ENCODE measurements around the gene SGPP1. TPM values are rescaled to one million over a fixed set of nuclear protein-coding genes. Genes with fewer than 3 reads are reported as not detected.

SGPP1 gene
- polyA plus RNA-seq, 2 of the 4 experiments (the other 2 are of a cell fraction), result 16.1 to 28.2 TPM

GRCh38 chr14:63717702-63718101 lies 10.2 kb downstream of the SGPP1 start:
- WGBS (ENCODE audit: missing lambda C conversion rate), result 56% methylated on average over 2 of the region's 2 CpGs
- ChIA-PET POLR2A (no interaction called here), CTCF (interaction anchor here (1.0 to 1.7 kb wide), 2 partner anchors 53 to 90 kb away, joined by 3 to 4 read pairs; no protein-coding TSS in a partner anchor)
- ATAC-seq (no peak), DNase-seq (ENCODE audit: low read depth in 1 of 2, low spot score in 1 of 2) (peak in 1 of 2 experiments; percentile 47), FAIRE-seq (no peak)
- Histone ChIP-seq H3K9me3 (peaks cover 50% of the 10 kb centered on the region), H3K4me3 (no peak overlapping the region), H3K27ac (no peak overlapping the region), H3K4me1 (peaks cover 13% of the 10 kb centered on the region), H3K4me2 (no peak overlapping the region)
- 0 out of 2 replicates have a peak, but pooled peaks have one; percentile 21 for TF ChIP-seq KDM1A (IDR thresholded peaks at IDR 0.05; ENCODE audit: low read depth)
- TF ChIP-seq ZSCAN20 (CRISPR knock-in tag; IDR thresholded peaks at IDR 0.05), result no peak
- TF ChIP-seq CHD4 (IDR thresholded peaks at IDR 0.05; ENCODE audit: borderline replicate concordance), result no peak

- no peak for DNase-seq (ENCODE audit: low read depth in 1 of 2, low spot score in 1 of 2)
- peaks cover 50% of the 10 kb centered on the region for H3K9me3 ChIP-seq
- H3K4me1 ChIP-seq, result peaks cover 13% of the 10 kb centered on the region
- POLR2A ChIA-PET, result no interaction called here
- CTCF ChIA-PET, result no interaction called here
- 88% methylated on average over 2 of the region's 2 CpGs for WGBS (ENCODE audit: missing lambda C conversion rate)
- TF ChIP-seq CBX2 (IDR thresholded peaks at IDR 0.05; ENCODE audit: borderline replicate concordance, low read depth), result no peak
- no peak for TF ChIP-seq MYC (IDR thresholded peaks at IDR 0.05; ENCODE audit: borderline replicate concordance, low read length)
- TF ChIP-seq FOSB (CRISPR knock-in tag; IDR thresholded peaks at IDR 0.05), result no peak
- TF ChIP-seq POLR2A (IDR thresholded peaks at IDR 0.05; ENCODE audit: low read length), result no peak
- TF ChIP-seq BCL3 (IDR thresholded peaks at IDR 0.05), result no peak
- TF ChIP-seq ZC3H11A (IDR thresholded peaks at IDR 0.05), result no peak
- TF ChIP-seq POLR2AphosphoS2 (conservative IDR thresholded peaks at IDR 0.05; ENCODE audit: low read length), result no peak
- no peak for TF ChIP-seq MAZ (IDR thresholded peaks at IDR 0.05; ENCODE audit: borderline replicate concordance, low read depth, low read length)
- no peak for TF ChIP-seq FOXS1 (CRISPR knock-in tag; IDR thresholded peaks at IDR 0.05)
- no peak for TF ChIP-seq NPAS2 (CRISPR knock-in tag; IDR thresholded peaks at IDR 0.05; ENCODE audit: borderline replicate concordance)
- TF ChIP-seq EHF (CRISPR knock-in tag; IDR thresholded peaks at IDR 0.05), result no peak
- TF ChIP-seq HEYL (CRISPR knock-in tag; IDR thresholded peaks at IDR 0.05), result no peak
- TF ChIP-seq EHMT2 (IDR thresholded peaks at IDR 0.05; ENCODE audit: low read depth), result no peak
- TF ChIP-seq USF2 (IDR thresholded peaks at IDR 0.05), result no peak
- TF ChIP-seq ZFP36 (IDR thresholded peaks at IDR 0.05; ENCODE audit: borderline replicate concordance, partially characterized antibody), result no peak
- no peak for TF ChIP-seq ATOH8 (CRISPR knock-in tag; IDR thresholded peaks at IDR 0.05; ENCODE audit: low read depth)
- no peak overlapping the region for H3K4me2 ChIP-seq
- no peak for FAIRE-seq
- ATAC-seq, result no peak
- H3K4me3 ChIP-seq, result no peak overlapping the region
- no peak overlapping the region for H3K27ac ChIP-seq
Measured at GRCh38 chr14:63715360-63715759, 12.5 kb downstream of the SGPP1 start.

GRCh38 chr14:63713764-63714163 lies 14.1 kb downstream of the SGPP1 start:
- Histone ChIP-seq H3K9me3 (peaks cover 38% of the 10 kb centered on the region), H3K4me2 (peak overlapping the region; percentile 29; the same call in 2 of the 3 replicates), H3K27ac (no peak overlapping the region), H3K4me3 (no peak overlapping the region), H3K4me1 (peaks cover 13% of the 10 kb centered on the region)
- FAIRE-seq (peak; percentile 65), ATAC-seq (peak; percentile 72 to 73; a peak in 5 of 6 replicates), DNase-seq (ENCODE audit: low read depth in 1 of 2, low spot score in 1 of 2) (peak in 1 of 2 experiments; percentile 52)
- POLR2A ChIA-PET, result no interaction called here
- TF ChIP-seq NPAS2 (CRISPR knock-in tag; IDR thresholded peaks at IDR 0.05; ENCODE audit: borderline replicate concordance) (no peak), RCOR1 (IDR thresholded peaks at IDR 0.05; ENCODE audit: low read depth, low read length) (no peak)
- CTCF ChIA-PET, result interaction anchor here (1.0 kb wide), 1 partner anchor 56 kb away, joined by 3 read pairs; no protein-coding TSS in a partner anchor

All from A549 (cell line).